ENCODE results near the gene MYO18A.

Gene MYO18A

DNA sequence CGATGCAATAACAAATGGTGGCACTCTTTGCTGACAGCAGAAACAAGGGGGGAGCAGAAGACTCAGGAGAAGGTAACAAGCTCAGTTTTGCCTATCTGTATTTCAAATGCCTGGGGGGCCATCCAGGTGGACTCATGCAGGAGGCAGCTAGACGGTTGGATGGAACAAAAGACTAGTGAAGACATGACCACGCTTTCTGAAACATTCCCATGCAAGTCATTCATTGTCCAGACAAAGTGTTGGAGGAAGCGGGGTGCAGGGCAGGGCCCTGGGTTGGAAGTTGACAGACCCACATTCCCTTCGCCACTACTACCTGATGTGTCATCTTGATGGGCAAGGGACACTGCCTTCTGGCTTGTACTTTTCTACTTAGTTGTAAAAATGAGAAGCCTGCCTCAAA lies 36.7 kb upstream of the MYO18A start:
- Histone ChIP-seq H3K4me1 (ENCODE audit: control insufficient read depth in 2 of 2, insufficient read depth in 1 of 2, low read depth in 1 of 2, low read length in 2 of 2) (peaks cover 0 to 4% of the 10 kb centered on the region in 2 donors), H3K14ac (ENCODE audit: low read length) (no peak overlapping the region), H3K4ac (ENCODE audit: low read length) (no peak overlapping the region), H3K27ac (replicated peaks; ENCODE audit: low read length) (no peak overlapping the region), H3K36me3 (replicated peaks in 1 of 2; ENCODE audit: control insufficient read depth in 2 of 2, insufficient read depth in 2 of 2, low read length in 2 of 2) (no peaks in the 10 kb centered on the region), H3K4me3 (ENCODE audit: low read length in 2 of 2) (no peak overlapping the region), H3K9ac (ENCODE audit: low read depth, low read length, poor library complexity) (no peak overlapping the region), H2BK120ac (ENCODE audit: low read depth, low read length) (no peak overlapping the region), H3K79me1 (ENCODE audit: low read depth, low read length) (no peaks in the 10 kb centered on the region), H3K23ac (ENCODE audit: low read depth, low read length, poor library complexity) (no peak overlapping the region), H2BK5ac (ENCODE audit: low read length) (no peak overlapping the region), H3K4me2 (ENCODE audit: insufficient read depth, low read length, poor library complexity, severe bottlenecking) (no peak overlapping the region), H2AFZ (ENCODE audit: low read length) (no peak overlapping the region), H3K27me3 (ENCODE audit: control insufficient read depth in 3 of 3, insufficient read depth in 3 of 3, low read depth in 1 of 3, low read length in 3 of 3) (no peaks in the 10 kb centered on the region), H3K18ac (ENCODE audit: low read length) (peak overlapping the region; percentile 18), H4K91ac (ENCODE audit: low read depth, low read length, poor library complexity) (no peak overlapping the region), H3K9me3 (replicated peaks in 1 of 2; ENCODE audit: control insufficient read depth in 2 of 2, insufficient read depth in 1 of 2, low read depth in 1 of 2, low read length in 2 of 2) (no peaks in the 10 kb centered on the region), H2BK15ac (ENCODE audit: low read length) (no peak overlapping the region), H2BK12ac (ENCODE audit: low read length) (no peak overlapping the region), H4K8ac (ENCODE audit: low read depth, low read length) (no peak overlapping the region), H2AK5ac (ENCODE audit: low read depth, low read length) (no peak overlapping the region)
- WGBS, 2 donors (ENCODE audit: extremely low coverage in 2 of 2, insufficient read length in 2 of 2, insufficient replicate concordance in 1 of 2), result no CpG with 5 or more reads among the region's 5 CpGs
- DNase-seq (ENCODE audit: low spot score), result no peak

DNA sequence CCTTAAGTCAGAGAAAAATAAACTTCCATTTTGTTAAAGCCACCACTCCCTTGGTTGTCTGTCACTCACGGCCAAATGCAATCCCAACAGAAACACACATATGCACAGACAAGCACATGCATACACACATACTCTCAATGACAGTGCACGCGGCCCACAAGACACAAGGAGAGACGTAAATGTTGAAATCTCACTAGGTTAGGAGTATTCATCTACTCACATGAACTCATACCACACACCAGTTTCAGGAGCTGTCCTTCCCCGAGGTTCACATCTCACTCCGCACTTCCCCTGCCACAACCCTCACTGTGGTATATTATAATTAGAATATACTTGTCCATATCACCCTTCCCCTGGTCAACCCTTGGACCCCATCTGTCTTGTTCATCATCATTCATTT lies 36.0 kb upstream of the MYO18A start:
- Histone ChIP-seq H3K79me1 (ENCODE audit: low read depth, low read length) (no peaks in the 10 kb centered on the region), H4K91ac (ENCODE audit: low read depth, low read length, poor library complexity) (peak overlapping the region; percentile 40), H3K4me2 (ENCODE audit: insufficient read depth, low read length, poor library complexity, severe bottlenecking) (no peak overlapping the region), H3K4me3 (ENCODE audit: low read length in 2 of 2) (no peak overlapping the region), H2AK5ac (ENCODE audit: low read depth, low read length) (no peak overlapping the region), H3K4me1 (ENCODE audit: control insufficient read depth in 2 of 2, insufficient read depth in 1 of 2, low read depth in 1 of 2, low read length in 2 of 2) (peaks cover 3 to 9% of the 10 kb centered on the region in 2 donors), H3K23ac (ENCODE audit: low read depth, low read length, poor library complexity) (no peak overlapping the region), H2BK12ac (ENCODE audit: low read length) (no peak overlapping the region), H3K14ac (ENCODE audit: low read length) (no peak overlapping the region), H4K8ac (ENCODE audit: low read depth, low read length) (no peak overlapping the region), H2BK5ac (ENCODE audit: low read length) (no peak overlapping the region), H3K27me3 (ENCODE audit: control insufficient read depth in 3 of 3, insufficient read depth in 3 of 3, low read depth in 1 of 3, low read length in 3 of 3) (no peaks in the 10 kb centered on the region), H3K9me3 (replicated peaks in 1 of 2; ENCODE audit: control insufficient read depth in 2 of 2, insufficient read depth in 1 of 2, low read depth in 1 of 2, low read length in 2 of 2) (no peaks in the 10 kb centered on the region), H3K36me3 (replicated peaks in 1 of 2; ENCODE audit: control insufficient read depth in 2 of 2, insufficient read depth in 2 of 2, low read length in 2 of 2) (no peaks in the 10 kb centered on the region), H3K4ac (ENCODE audit: low read length) (no peak overlapping the region), H3K18ac (ENCODE audit: low read length) (no peak overlapping the region), H3K27ac (replicated peaks; ENCODE audit: low read length) (no peak overlapping the region), H3K9ac (ENCODE audit: low read depth, low read length, poor library complexity) (no peak overlapping the region), H2BK15ac (ENCODE audit: low read length) (no peak overlapping the region), H2BK120ac (ENCODE audit: low read depth, low read length) (no peak overlapping the region), H2AFZ (ENCODE audit: low read length) (no peak overlapping the region)
- no CpG with 5 or more reads among the region's 6 CpGs for WGBS, 2 donors (ENCODE audit: extremely low coverage in 2 of 2, insufficient read length in 2 of 2, insufficient replicate concordance in 1 of 2)
- DNase-seq (ENCODE audit: low spot score), result no peak

DNA sequence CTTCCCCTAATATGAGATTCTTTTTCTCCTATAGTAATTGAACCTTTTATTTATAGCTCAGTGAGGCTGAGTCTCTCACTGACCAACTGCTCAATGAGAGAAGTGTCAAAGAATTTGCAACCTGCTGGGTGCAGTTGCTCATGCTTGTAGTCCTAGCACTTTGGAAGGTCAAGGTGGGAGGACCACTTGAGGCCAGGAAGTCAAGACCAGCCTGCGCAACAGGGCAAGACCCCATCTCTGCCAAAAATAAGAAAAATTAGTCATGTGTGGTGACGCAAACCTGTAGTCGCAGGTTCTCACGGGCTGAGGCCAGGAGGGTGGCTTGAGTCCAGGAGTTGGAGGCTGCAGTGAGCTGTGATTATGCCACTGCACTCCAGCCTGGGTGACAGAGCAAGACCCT lies 35.5 kb upstream of the MYO18A start:
- no peaks in the 10 kb centered on the region for H3K36me3 ChIP-seq (replicated peaks in 1 of 2; ENCODE audit: control insufficient read depth in 2 of 2, insufficient read depth in 2 of 2, low read length in 2 of 2)
- H3K23ac ChIP-seq (ENCODE audit: low read depth, low read length, poor library complexity), result no peak overlapping the region
- WGBS, 2 donors (ENCODE audit: extremely low coverage in 2 of 2, insufficient read length in 2 of 2, insufficient replicate concordance in 1 of 2), result no CpG with 5 or more reads among the region's 4 CpGs
- H3K14ac ChIP-seq (ENCODE audit: low read length), result no peak overlapping the region
- no peaks in the 10 kb centered on the region for H3K79me1 ChIP-seq (ENCODE audit: low read depth, low read length)
- H3K9me3 ChIP-seq (replicated peaks in 1 of 2; ENCODE audit: control insufficient read depth in 2 of 2, insufficient read depth in 1 of 2, low read depth in 1 of 2, low read length in 2 of 2), result no peaks in the 10 kb centered on the region
- H3K27ac ChIP-seq (replicated peaks; ENCODE audit: low read length), result no peak overlapping the region
- DNase-seq (ENCODE audit: low spot score), result no peak
- H4K91ac ChIP-seq (ENCODE audit: low read depth, low read length, poor library complexity), result no peak overlapping the region
- H2BK5ac ChIP-seq (ENCODE audit: low read length), result no peak overlapping the region
- H3K27me3 ChIP-seq (ENCODE audit: control insufficient read depth in 3 of 3, insufficient read depth in 3 of 3, low read depth in 1 of 3, low read length in 3 of 3), result no peaks in the 10 kb centered on the region
- H2AK5ac ChIP-seq (ENCODE audit: low read depth, low read length), result no peak overlapping the region
- H3K4ac ChIP-seq (ENCODE audit: low read length), result no peak overlapping the region
- H3K4me1 ChIP-seq (ENCODE audit: control insufficient read depth in 2 of 2, insufficient read depth in 1 of 2, low read depth in 1 of 2, low read length in 2 of 2), result peaks cover 3 to 9% of the 10 kb centered on the region in 2 donors
- no peak overlapping the region for H4K8ac ChIP-seq (ENCODE audit: low read depth, low read length)
- H3K9ac ChIP-seq (ENCODE audit: low read depth, low read length, poor library complexity), result no peak overlapping the region
- H2AFZ ChIP-seq (ENCODE audit: low read length), result no peak overlapping the region
- no peak overlapping the region for H3K4me3 ChIP-seq (ENCODE audit: low read length in 2 of 2)
- H3K4me2 ChIP-seq (ENCODE audit: insufficient read depth, low read length, poor library complexity, severe bottlenecking), result no peak overlapping the region
- no peak overlapping the region for H2BK12ac ChIP-seq (ENCODE audit: low read length)
- H2BK15ac ChIP-seq (ENCODE audit: low read length), result no peak overlapping the region
- no peak overlapping the region for H3K18ac ChIP-seq (ENCODE audit: low read length)
- no peak overlapping the region for H2BK120ac ChIP-seq (ENCODE audit: low read depth, low read length)

DNA sequence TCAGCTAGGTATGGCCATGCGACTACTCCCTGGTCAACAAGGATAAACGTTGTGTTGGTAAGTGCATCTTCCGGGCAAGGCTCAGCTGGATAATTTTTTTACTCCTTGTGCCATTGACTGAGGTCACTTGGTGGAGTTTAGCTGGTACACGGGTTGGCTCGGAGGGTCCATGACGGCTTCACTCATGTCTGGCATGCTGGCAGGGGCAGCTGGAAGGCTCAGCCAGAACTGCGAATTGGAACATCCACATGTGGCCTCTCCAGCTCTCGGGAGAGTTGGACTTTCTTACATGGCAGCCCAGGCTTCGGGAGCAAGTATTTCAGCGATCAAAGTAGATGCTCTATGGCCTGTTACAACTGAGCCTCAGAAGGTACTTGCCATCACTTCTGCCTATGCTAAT lies 35.0 kb upstream of the MYO18A start:
- Histone ChIP-seq H3K79me1 (ENCODE audit: low read depth, low read length) (no peaks in the 10 kb centered on the region), H2BK15ac (ENCODE audit: low read length) (no peak overlapping the region), H3K4me1 (ENCODE audit: control insufficient read depth in 2 of 2, insufficient read depth in 1 of 2, low read depth in 1 of 2, low read length in 2 of 2) (peaks cover 3 to 9% of the 10 kb centered on the region in 2 donors), H3K4me2 (ENCODE audit: insufficient read depth, low read length, poor library complexity, severe bottlenecking) (no peak overlapping the region), H2BK5ac (ENCODE audit: low read length) (no peak overlapping the region), H3K27me3 (ENCODE audit: control insufficient read depth in 3 of 3, insufficient read depth in 3 of 3, low read depth in 1 of 3, low read length in 3 of 3) (no peaks in the 10 kb centered on the region), H3K9ac (ENCODE audit: low read depth, low read length, poor library complexity) (no peak overlapping the region), H3K4me3 (ENCODE audit: low read length in 2 of 2) (no peak overlapping the region), H4K91ac (ENCODE audit: low read depth, low read length, poor library complexity) (no peak overlapping the region), H3K23ac (ENCODE audit: low read depth, low read length, poor library complexity) (no peak overlapping the region), H2AFZ (ENCODE audit: low read length) (no peak overlapping the region), H3K4ac (ENCODE audit: low read length) (no peak overlapping the region), H3K27ac (replicated peaks; ENCODE audit: low read length) (no peak overlapping the region), H3K18ac (ENCODE audit: low read length) (peak overlapping the region; percentile 69), H4K8ac (ENCODE audit: low read depth, low read length) (no peak overlapping the region), H3K36me3 (replicated peaks in 1 of 2; ENCODE audit: control insufficient read depth in 2 of 2, insufficient read depth in 2 of 2, low read length in 2 of 2) (no peaks in the 10 kb centered on the region), H3K9me3 (replicated peaks in 1 of 2; ENCODE audit: control insufficient read depth in 2 of 2, insufficient read depth in 1 of 2, low read depth in 1 of 2, low read length in 2 of 2) (no peaks in the 10 kb centered on the region), H3K14ac (ENCODE audit: low read length) (no peak overlapping the region), H2AK5ac (ENCODE audit: low read depth, low read length) (no peak overlapping the region), H2BK120ac (ENCODE audit: low read depth, low read length) (no peak overlapping the region), H2BK12ac (ENCODE audit: low read length) (no peak overlapping the region)
- WGBS, 2 donors (ENCODE audit: extremely low coverage in 2 of 2, insufficient read length in 2 of 2, insufficient replicate concordance in 1 of 2), result no CpG with 5 or more reads among the region's 10 CpGs
- no peak for DNase-seq (ENCODE audit: low spot score)

Data from neuronal stem cell (in vitro differentiated cells).